Karpas-422 (cell line): ENCODE measurements around the gene SPNS3. TPM values are rescaled to one million over a fixed set of nuclear protein-coding genes. Genes with fewer than 3 reads are reported as not detected.
A peak's percentile ranks its signal among the peaks of the same experiment; 100 is the strongest.

Source experiments
- DNase-seq: peaks from one replicate; pipeline ENCODE4 v3.0.0-alpha.2; 2015
- H2AFZ ChIP-seq: fragments of 200-600 bp; sonication (generic); 2 replicates; pipeline ENCODE4 v1.6.1; 2014; ENCODE audit warnings: antibody characterized with exemption, low read length, mixed read lengths
- H3K27ac ChIP-seq: fragments of 200-600 bp; sonication (generic); 2 replicates; pipeline ENCODE4 v1.5.1; 2014; ENCODE audit warnings: mild to moderate bottlenecking, low read length, moderate library complexity
- H3K27me3 ChIP-seq: fragments of 200-600 bp; sonication (generic); 2 replicates; pipeline ENCODE4 v1.6.1; 2014; ENCODE audit warnings: low read length, mixed read lengths
- H3K36me3 ChIP-seq: fragments of 200-600 bp; sonication (generic); 2 replicates; pipeline ENCODE4 v1.6.1; 2014; ENCODE audit warnings: low read length, mixed read lengths; ENCODE audit not compliant: insufficient read depth
- H3K4me1 ChIP-seq: fragments of 200-600 bp; sonication (generic); 2 replicates; pipeline ENCODE4 v1.6.1; 2014; ENCODE audit warnings: mild to moderate bottlenecking, low read length, mixed read lengths
- H3K4me2 ChIP-seq: fragments of 200-600 bp; sonication (generic); 2 replicates; pipeline ENCODE4 v1.6.1; 2014; ENCODE audit warnings: low read length, low read depth, mild to moderate bottlenecking; ENCODE audit not compliant: poor library complexity, severe bottlenecking
- H3K4me3 ChIP-seq: fragments of 200-600 bp; sonication (generic); 2 replicates; pipeline ENCODE4 v1.5.1; 2014; ENCODE audit warnings: mild to moderate bottlenecking, antibody characterized with exemption, low read length, mixed read lengths
- H3K79me2 ChIP-seq: fragments of 200-600 bp; sonication (generic); 2 replicates; pipeline ENCODE4 v1.6.1; 2014; ENCODE audit warnings: mild to moderate bottlenecking, low read length, mixed read lengths
- H3K9ac ChIP-seq: fragments of 200-600 bp; sonication (generic); 2 replicates; pipeline ENCODE4 v1.6.0; 2014; ENCODE audit warnings: low read length
- H3K9me2 ChIP-seq: fragments of 200-600 bp; sonication (generic), shearing (Covaris generic); replicated peaks from 2 replicates; pipeline ENCODE4 v1.6.0; 2014; ENCODE audit warnings: mild to moderate bottlenecking, low read length, moderate library complexity; ENCODE audit not compliant: insufficient read depth
- H3K9me3 ChIP-seq: fragments of 300-700, 200-600 bp; sonication (generic); 2 replicates; pipeline ENCODE4 v1.6.1; 2014; ENCODE audit warnings: low read length, mixed read lengths
- H4K20me1 ChIP-seq: fragments of 200-600 bp; sonication (generic); 2 replicates; pipeline ENCODE4 v1.6.1; 2014; ENCODE audit warnings: mild to moderate bottlenecking, antibody characterized with exemption, low read length, low read depth; ENCODE audit not compliant: insufficient read depth
- total RNA-seq: library from RNA; depleted of rRNA; stranded (reverse); fragments of >200 nt; shearing (Covaris generic); gene quantifications from 2 replicates; pipeline ENCODE4 v1.2.3, GENCODE V29; 2014; ENCODE audit warnings: low replicate concordance

The SPNS3 gene
- total RNA-seq, 1 experiment from 2014 or later = 4.1 TPM

DNA sequence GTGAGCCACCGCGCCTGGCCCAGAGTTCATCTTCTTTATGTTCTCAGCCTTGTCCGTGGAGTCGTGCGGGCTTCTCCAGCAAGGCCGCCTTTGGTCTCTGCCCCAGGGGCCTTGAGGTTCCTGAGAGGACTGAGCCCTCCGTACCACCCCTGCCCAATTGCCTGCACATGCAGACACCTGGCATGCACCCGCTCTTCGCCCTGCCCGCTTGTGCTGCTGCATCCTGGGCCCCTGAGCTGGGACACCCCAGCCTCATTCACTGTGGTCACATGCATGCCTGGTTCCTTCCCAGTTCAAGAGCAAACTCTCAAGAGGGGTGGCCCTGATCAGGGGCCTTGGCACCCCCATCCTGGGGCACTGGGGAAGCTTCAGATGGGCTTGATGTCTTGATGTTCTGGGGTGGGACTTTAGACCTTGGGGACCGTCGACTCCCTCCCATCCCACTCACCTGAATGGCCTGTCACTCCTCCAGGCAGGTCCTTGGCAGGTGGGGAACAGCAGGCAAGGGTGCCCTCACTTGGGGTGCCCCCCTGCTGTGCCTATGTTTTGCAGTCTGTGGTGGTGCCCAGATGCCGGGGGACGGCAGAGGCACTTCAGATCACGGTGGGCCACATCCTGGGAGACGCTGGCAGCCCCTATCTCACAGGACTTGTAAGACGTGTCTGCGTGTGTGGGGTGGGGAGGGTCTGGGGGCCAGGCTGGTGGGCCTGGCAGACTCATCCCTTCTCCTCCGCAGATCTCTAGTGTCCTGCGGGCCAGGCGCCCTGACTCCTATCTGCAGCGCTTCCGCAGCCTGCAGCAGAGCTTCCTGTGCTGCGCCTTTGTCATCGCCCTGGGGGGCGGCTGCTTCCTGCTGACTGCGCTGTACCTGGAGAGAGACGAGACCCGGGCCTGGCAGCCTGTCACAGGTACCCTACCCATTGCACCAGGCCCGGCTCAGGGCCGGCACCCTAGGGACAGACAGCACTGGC, 52.2 kb downstream of the SPNS3 start:
- Histone ChIP-seq H4K20me1 (no peaks in the 10 kb centered on the region; the same call in 1 of the 2 replicates), H3K27ac (no peak overlapping the region), H3K4me1 (peaks cover 4% of the 10 kb centered on the region), H3K9ac (no peak overlapping the region), H3K36me3 (no peaks in the 10 kb centered on the region), H3K27me3 (no peaks in the 10 kb centered on the region), H2AFZ (no peak overlapping the region), H3K4me3 (no peak overlapping the region), H3K4me2 (no peak overlapping the region), H3K79me2 (no peaks in the 10 kb centered on the region), H3K9me2 (no peaks in the 10 kb centered on the region), H3K9me3 (no peaks in the 10 kb centered on the region)
- DNase-seq = no peak

DNA sequence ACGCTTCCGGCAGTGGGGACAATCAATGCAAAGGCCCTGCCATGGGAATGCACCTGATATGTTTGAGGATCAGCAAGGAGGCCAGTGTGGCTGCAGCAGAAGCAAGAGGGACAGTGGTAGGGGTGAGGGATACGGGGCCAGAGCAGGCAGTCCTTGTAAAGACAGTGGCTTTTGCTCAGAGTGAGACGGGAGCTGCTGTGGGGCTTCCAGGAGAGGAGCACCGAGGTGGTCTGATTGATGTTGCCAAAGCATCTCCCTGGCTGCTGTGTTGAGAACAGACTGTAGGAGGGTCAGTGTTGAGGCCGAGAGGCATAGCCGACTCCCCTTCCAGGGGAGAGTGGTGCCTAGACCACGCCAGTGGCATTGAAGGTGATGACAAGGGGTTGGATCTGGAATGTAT, 53.6 kb downstream of the SPNS3 start:
- H3K4me1 ChIP-seq = no peaks in the 10 kb centered on the region
- H3K27me3 ChIP-seq = no peaks in the 10 kb centered on the region
- H3K36me3 ChIP-seq = no peaks in the 10 kb centered on the region
- no peak overlapping the region for H3K9ac ChIP-seq
- H3K9me3 ChIP-seq = no peaks in the 10 kb centered on the region
- no peak overlapping the region for H2AFZ ChIP-seq
- DNase-seq = no peak
- no peaks in the 10 kb centered on the region; the same call in 1 of the 2 replicates for H4K20me1 ChIP-seq
- H3K9me2 ChIP-seq = no peaks in the 10 kb centered on the region
- H3K27ac ChIP-seq = no peak overlapping the region
- no peaks in the 10 kb centered on the region for H3K79me2 ChIP-seq
- H3K4me3 ChIP-seq = no peak overlapping the region
- no peak overlapping the region for H3K4me2 ChIP-seq

DNA sequence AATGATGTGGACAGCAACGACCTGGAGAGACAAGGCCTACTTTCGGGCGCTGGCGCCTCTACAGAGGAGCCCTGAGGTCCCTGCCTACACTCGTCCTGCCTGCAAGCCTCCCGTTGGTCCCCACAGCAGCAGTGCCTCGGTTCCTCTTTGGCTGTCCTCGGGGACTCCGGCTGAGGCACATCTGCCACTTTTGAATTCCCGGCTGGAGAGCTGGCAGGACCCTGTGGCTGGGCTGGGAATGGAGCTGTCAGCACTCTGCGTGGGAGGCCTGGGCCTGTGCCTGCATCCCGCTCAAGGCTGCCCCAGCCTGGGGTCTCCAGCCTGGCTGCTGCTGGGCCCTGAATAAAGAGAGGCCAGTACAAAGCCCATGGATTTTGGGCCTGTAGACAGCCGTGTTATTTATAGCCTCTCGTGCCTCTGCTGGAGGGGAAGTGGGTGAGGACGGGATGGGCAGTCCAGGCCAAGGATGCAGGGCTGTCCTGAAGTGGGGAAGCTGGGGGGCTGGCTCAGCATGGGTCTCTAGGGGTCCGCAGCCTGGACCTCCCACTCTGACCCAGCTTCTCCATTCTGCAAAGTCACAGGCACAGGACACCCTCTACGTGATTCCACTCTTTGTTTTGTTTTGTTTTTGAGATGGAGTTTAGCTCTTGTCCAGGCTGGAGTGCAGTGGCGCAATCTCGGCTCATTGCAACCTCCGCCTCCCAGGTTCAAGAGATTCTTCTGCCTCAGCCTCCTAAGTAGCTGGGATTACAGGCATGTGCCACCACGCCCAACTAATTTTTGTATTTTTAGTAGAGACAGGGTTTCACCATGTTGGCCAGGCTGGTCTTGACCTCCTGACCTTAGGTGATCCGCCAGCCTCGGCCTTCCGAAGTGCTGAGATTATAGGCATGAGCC, 54.3 kb downstream of the SPNS3 start:
- H3K9me2 ChIP-seq = no peaks in the 10 kb centered on the region
- no peak overlapping the region for H3K9ac ChIP-seq
- no peaks in the 10 kb centered on the region for H3K4me1 ChIP-seq
- H3K27ac ChIP-seq = no peak overlapping the region
- no peaks in the 10 kb centered on the region for H3K36me3 ChIP-seq
- no peaks in the 10 kb centered on the region for H3K79me2 ChIP-seq
- H4K20me1 ChIP-seq = no peaks in the 10 kb centered on the region; the same call in 1 of the 2 replicates
- H3K4me2 ChIP-seq = no peak overlapping the region
- no peak overlapping the region for H2AFZ ChIP-seq
- no peaks in the 10 kb centered on the region for H3K9me3 ChIP-seq
- no peak for DNase-seq
- no peaks in the 10 kb centered on the region for H3K27me3 ChIP-seq
- H3K4me3 ChIP-seq = no peak overlapping the region

DNA sequence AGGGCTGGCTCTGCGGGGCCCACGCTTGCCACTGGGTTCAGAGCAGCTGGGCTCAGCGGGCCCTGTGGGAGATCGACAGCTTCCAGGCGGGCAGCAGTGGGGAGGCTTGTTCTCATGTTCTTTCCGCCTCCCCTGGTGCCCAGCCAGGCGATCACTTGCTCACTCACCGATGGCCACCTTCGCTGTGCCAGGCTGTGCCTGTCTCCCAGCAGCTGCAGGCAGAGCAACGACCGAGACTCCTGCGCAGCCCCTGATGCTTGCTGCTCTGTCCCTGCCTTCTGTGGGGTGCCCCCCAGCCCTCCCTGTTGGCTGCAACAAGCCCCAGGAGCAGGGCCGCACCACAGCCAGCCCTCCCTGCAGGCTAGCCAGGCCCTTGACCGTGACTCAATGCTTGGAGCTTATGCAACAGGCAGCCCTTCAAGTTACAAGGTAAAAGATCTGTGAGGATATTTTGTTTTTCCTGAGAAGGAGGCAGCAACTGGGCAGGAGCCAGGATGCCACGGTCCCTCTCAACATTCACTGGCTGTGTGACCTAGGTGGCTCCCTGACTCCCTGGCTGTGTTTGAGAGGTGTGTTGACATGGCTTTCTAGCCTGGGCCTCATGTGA, 55.4 kb downstream of the SPNS3 start:
- Histone ChIP-seq H3K36me3 (no peaks in the 10 kb centered on the region), H3K9ac (no peak overlapping the region), H3K9me2 (no peaks in the 10 kb centered on the region), H3K4me2 (no peak overlapping the region), H3K9me3 (no peaks in the 10 kb centered on the region), H3K27ac (no peak overlapping the region), H3K4me1 (no peaks in the 10 kb centered on the region), H3K4me3 (no peak overlapping the region), H4K20me1 (no peaks in the 10 kb centered on the region), H2AFZ (no peak overlapping the region), H3K27me3 (no peaks in the 10 kb centered on the region), H3K79me2 (no peaks in the 10 kb centered on the region)
- no peak for DNase-seq

DNA sequence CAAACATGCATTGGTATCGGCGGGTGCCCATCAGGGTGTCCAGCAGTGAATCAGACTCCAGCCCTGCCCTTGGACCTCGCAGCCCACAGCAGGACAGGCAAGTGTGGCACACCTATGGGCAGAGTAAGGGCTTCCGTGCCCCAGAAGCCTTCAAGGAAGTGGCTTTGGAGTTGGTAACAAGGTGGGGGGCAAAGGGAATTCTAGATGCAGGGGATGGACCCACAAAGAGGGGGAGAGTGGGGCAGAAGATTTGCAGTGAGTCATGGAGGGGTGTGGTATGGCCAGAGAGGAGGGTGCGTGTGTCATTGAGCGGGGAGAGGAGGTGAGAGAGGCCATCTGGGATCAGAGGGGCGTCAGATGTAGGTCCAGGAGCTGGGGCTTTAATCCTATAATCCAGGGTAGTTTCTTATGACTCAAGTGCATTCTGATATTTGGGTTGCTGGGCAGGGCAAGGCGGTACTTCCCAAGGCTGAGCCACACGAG, 56.4 kb downstream of the SPNS3 start:
- H3K36me3 ChIP-seq = no peaks in the 10 kb centered on the region

DNA sequence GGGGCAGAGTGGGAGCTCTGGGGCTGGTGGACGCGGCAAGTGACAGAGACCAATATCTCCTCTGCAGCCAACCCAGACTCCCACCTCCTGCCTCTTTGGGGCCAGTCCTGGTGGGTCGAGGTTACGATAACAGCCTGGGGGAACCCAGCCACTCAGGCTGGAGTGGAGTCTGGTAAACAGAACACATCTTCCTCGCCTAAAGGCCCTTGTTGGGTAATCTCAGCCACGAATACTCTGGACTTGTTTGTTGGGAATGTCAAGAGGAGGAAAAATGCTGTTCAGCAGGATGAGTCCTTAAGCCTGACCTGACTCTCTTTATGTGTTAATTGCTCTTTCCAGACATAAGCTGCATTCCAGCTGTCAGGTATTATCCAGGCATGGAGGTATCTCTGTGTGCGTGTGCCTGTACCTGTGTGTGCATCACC, 56.9 kb downstream of the SPNS3 start:
- H3K9ac ChIP-seq = no peak overlapping the region
- no peaks in the 10 kb centered on the region for H3K79me2 ChIP-seq
- no peaks in the 10 kb centered on the region for H3K27me3 ChIP-seq
- H3K36me3 ChIP-seq = no peaks in the 10 kb centered on the region
- H3K9me2 ChIP-seq = no peaks in the 10 kb centered on the region
- H3K9me3 ChIP-seq = no peaks in the 10 kb centered on the region
- no peak overlapping the region for H3K27ac ChIP-seq
- H3K4me3 ChIP-seq = no peak overlapping the region
- no peak for DNase-seq
- no peak overlapping the region for H3K4me2 ChIP-seq
- no peaks in the 10 kb centered on the region for H4K20me1 ChIP-seq
- H3K4me1 ChIP-seq = no peaks in the 10 kb centered on the region
- H2AFZ ChIP-seq = no peak overlapping the region

More for the DNA sequence above, 56.4 kb downstream of the SPNS3 start:
- no peaks in the 10 kb centered on the region for H3K79me2 ChIP-seq
- H2AFZ ChIP-seq = no peak overlapping the region
- no peaks in the 10 kb centered on the region for H3K4me1 ChIP-seq
- no peak overlapping the region for H3K4me2 ChIP-seq
- H3K9me3 ChIP-seq = no peaks in the 10 kb centered on the region
- H3K9me2 ChIP-seq = no peaks in the 10 kb centered on the region
- DNase-seq = no peak
- no peaks in the 10 kb centered on the region for H4K20me1 ChIP-seq
- H3K27ac ChIP-seq = no peak overlapping the region
- no peak overlapping the region for H3K9ac ChIP-seq
- H3K27me3 ChIP-seq = no peaks in the 10 kb centered on the region
- no peak overlapping the region for H3K4me3 ChIP-seq

DNA sequence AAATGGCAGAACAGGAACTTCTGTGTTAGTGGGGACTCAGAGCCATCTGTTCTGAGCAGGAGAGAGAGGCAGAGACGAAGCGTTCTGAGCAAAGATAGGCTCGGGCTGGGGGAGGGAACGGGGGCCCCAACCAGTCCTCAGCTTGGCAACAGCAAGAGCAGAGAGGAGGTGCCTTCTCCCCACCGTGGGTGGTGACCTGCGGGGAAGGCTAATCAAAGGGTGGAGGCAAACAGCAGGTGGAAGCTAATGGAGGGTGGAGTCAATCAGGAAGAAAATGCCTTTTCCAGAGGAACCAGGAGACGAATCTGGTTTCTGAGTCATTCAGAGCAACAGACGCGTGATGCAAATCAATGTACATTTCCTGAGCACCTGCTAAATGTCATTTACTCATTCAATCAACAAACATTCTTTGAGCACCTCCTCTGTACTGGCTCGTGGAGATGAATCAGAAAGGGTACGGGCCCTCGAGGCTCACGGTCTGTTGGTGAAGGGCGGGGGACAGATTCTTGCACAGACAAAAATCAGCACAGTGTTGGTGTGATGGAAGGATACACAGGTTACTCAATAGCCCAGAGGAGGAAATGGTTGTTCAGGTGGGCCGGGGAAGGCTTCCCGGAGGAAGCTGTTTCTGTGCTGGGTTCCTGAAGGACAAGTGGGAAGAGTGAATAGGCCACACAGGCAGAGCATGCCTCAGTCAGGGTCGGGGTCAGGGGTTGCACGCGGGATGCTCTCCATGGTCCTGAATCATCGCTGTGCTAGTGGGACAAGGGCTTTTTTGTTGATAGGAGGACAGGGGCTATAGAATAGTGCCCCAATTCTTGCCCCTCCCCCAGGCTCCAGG, 59.2 kb downstream of the SPNS3 start:
- H3K79me2 ChIP-seq = no peaks in the 10 kb centered on the region
- H3K4me1 ChIP-seq = peaks cover 10% of the 10 kb centered on the region
- H3K4me2 ChIP-seq = no peak overlapping the region
- no peaks in the 10 kb centered on the region for H3K27me3 ChIP-seq
- H2AFZ ChIP-seq = no peak overlapping the region
- no peak overlapping the region for H3K27ac ChIP-seq
- H3K36me3 ChIP-seq = no peaks in the 10 kb centered on the region
- DNase-seq = peak; percentile 74
- H3K9me2 ChIP-seq = no peaks in the 10 kb centered on the region
- H3K4me3 ChIP-seq = no peak overlapping the region
- no peaks in the 10 kb centered on the region; the same call in 1 of the 2 replicates for H4K20me1 ChIP-seq
- no peak overlapping the region for H3K9ac ChIP-seq
- no peaks in the 10 kb centered on the region for H3K9me3 ChIP-seq
